ENCODE results near the gene DNAI2.

Gene DNAI2

DNA sequence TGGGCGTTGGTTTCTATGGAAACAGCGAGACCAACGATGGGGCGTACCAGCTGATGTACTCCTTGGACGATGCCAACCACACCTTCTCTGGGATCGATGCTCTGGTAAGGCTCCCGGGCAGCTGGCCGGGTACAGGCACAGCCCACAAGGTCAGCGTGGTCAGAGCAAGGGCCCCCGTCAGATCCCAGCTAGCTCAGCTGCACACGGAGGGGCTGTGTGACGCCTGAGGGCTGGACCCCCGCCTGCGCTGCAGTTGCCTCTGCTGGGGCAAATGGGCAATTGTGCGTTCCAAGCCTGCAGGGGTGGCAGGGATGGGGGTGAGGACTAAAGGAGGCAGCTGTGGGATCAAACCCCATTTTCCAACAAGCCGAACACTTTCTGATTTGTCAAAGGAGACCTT, 43.1 kb upstream of the DNAI2 start:
- DNase-seq (ENCODE audit: low read depth): no peak
- TF ChIP-seq, protein P1, sequence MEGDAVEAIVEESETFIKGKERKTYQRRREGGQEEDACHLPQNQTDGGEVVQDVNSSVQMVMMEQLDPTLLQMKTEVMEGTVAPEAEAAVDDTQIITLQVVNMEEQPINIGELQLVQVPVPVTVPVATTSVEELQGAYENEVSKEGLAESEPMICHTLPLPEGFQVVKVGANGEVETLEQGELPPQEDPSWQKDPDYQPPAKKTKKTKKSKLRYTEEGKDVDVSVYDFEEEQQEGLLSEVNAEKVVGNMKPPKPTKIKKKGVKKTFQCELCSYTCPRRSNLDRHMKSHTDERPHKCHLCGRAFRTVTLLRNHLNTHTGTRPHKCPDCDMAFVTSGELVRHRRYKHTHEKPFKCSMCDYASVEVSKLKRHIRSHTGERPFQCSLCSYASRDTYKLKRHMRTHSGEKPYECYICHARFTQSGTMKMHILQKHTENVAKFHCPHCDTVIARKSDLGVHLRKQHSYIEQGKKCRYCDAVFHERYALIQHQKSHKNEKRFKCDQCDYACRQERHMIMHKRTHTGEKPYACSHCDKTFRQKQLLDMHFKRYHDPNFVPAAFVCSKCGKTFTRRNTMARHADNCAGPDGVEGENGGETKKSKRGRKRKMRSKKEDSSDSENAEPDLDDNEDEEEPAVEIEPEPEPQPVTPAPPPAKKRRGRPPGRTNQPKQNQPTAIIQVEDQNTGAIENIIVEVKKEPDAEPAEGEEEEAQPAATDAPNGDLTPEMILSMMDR (IDR thresholded peaks at IDR 0.05; ENCODE audit: insufficient read depth, low read depth, low read length, missing control alignments): no peak
- H3K4me3 ChIP-seq (ENCODE audit: low read length): no peak overlapping the region

- no peak overlapping the region for H3K4me3 ChIP-seq (ENCODE audit: low read length)
- TF ChIP-seq, protein P1 (IDR thresholded peaks at IDR 0.05; ENCODE audit: insufficient read depth, low read depth, low read length, missing control alignments): no peak
- no peak for DNase-seq (ENCODE audit: low read depth)
These were observed 41.8 kb upstream of the DNAI2 start for GRCh38 chr17:74231928-74232907.

DNA sequence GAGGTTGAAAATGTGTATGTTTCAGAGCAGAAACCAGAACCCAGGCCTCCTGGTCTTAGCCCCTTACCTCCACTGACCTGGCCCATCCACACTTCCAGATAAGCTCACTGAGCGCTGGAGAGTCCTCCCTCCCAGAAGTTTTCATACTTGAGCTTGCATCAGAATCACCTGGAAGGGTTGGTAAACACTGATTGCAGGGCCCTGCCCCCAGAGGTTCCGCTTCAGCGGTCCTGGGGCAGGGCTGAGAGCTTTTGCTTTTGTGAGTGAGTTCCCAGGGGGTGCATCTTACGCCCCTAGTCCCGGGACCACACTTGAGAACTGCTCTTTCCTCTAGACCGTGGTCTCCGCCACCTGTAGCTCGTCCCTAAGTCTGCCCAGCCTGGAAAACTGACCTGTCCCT, 40.1 kb upstream of the DNAI2 start:
- TF ChIP-seq, protein P1 (IDR thresholded peaks at IDR 0.05; ENCODE audit: insufficient read depth, low read depth, low read length, missing control alignments): no peak
- no peak for DNase-seq (ENCODE audit: low read depth)
- no peak overlapping the region for H3K4me3 ChIP-seq (ENCODE audit: low read length)

GRCh38 chr17:74234486-74234885, 39.5 kb upstream of the DNAI2 start:
- TF ChIP-seq, protein P1 (IDR thresholded peaks at IDR 0.05; ENCODE audit: insufficient read depth, low read depth, low read length, missing control alignments): no peak
- H3K4me3 ChIP-seq (ENCODE audit: low read length): no peak overlapping the region
- DNase-seq (ENCODE audit: low read depth): no peak

- no peak for DNase-seq (ENCODE audit: low read depth)
- H3K4me3 ChIP-seq (ENCODE audit: low read length): no peak overlapping the region
- TF ChIP-seq, protein P1 (IDR thresholded peaks at IDR 0.05; ENCODE audit: insufficient read depth, low read depth, low read length, missing control alignments): no peak
These were observed 38.9 kb upstream of the DNAI2 start for GRCh38 chr17:74235040-74235581.

- DNase-seq (ENCODE audit: low read depth): no peak
- TF ChIP-seq, protein P1 (IDR thresholded peaks at IDR 0.05; ENCODE audit: insufficient read depth, low read depth, low read length, missing control alignments): no peak
- H3K4me3 ChIP-seq (ENCODE audit: low read length): no peak overlapping the region
These were observed 38.1 kb upstream of the DNAI2 start for GRCh38 chr17:74235911-74236371.

Measured in epithelial cell of esophagus (primary cell).